ENCODE data around the gene PMM1.
"Not testable (repeated sequence)": the region's sequence is repeated elsewhere in the genome, so short reads cannot be mapped to it uniquely, and the experiment has no call there.

Gene PMM1

GRCh38 chr22:41563051-41563711 lies 26.5 kb downstream of the PMM1 start:
- Mint-ChIP-seq H3K27me3 (peaks cover 40 to 56% of the 10 kb centered on the region in 2 donors), H3K36me3 (no peaks in the 10 kb centered on the region), H3K27ac (no peak overlapping the region), H3K4me3 (no peak overlapping the region), H3K4me1 (peaks cover 0 to 7% of the 10 kb centered on the region in 2 donors), H3K9me3 (no peaks in the 10 kb centered on the region)
- ATAC-seq (replicated peaks) (no peak), DNase-seq (no peak)

- no peak for ATAC-seq (replicated peaks)
- Mint-ChIP-seq H3K4me1 (peaks cover 2 to 11% of the 10 kb centered on the region in 2 donors), H3K27ac (no peak overlapping the region), H3K4me3 (no peak overlapping the region), H3K27me3 (peaks cover 44 to 63% of the 10 kb centered on the region in 2 donors), H3K36me3 (no peaks in the 10 kb centered on the region), H3K9me3 (no peaks in the 10 kb centered on the region)
- no peak for DNase-seq
Measured at GRCh38 chr22:41562461-41562860, 27.2 kb downstream of the PMM1 start.

GRCh38 chr22:41561788-41562187 lies 27.9 kb downstream of the PMM1 start:
- H3K9me3 Mint-ChIP-seq, result no peaks in the 10 kb centered on the region
- no peak overlapping the region for H3K4me3 Mint-ChIP-seq
- H3K27me3 Mint-ChIP-seq, result peaks cover 46 to 67% of the 10 kb centered on the region in 2 donors
- H3K36me3 Mint-ChIP-seq, result no peaks in the 10 kb centered on the region
- ATAC-seq (replicated peaks), result no peak
- H3K27ac Mint-ChIP-seq, result no peak overlapping the region
- DNase-seq, result no peak
- H3K4me1 Mint-ChIP-seq, result peaks cover 2 to 12% of the 10 kb centered on the region in 2 donors

- Mint-ChIP-seq H3K27me3 (peaks cover 48 to 71% of the 10 kb centered on the region in 2 donors), H3K9me3 (no peaks in the 10 kb centered on the region), H3K4me1 (peaks cover 2 to 12% of the 10 kb centered on the region in 2 donors), H3K36me3 (no peaks in the 10 kb centered on the region), H3K4me3 (no peak overlapping the region), H3K27ac (no peak overlapping the region)
- DNase-seq (no peak), ATAC-seq (replicated peaks) (no peak)
Measured at GRCh38 chr22:41561335-41561734, 28.3 kb downstream of the PMM1 start.

- peaks cover 2 to 12% of the 10 kb centered on the region in 2 donors for H3K4me1 Mint-ChIP-seq
- no peak overlapping the region for H3K27ac Mint-ChIP-seq
- no peak overlapping the region for H3K4me3 Mint-ChIP-seq
- no peaks in the 10 kb centered on the region for H3K9me3 Mint-ChIP-seq
- ATAC-seq (replicated peaks), result no peak
- no peak for DNase-seq
- no peaks in the 10 kb centered on the region for H3K36me3 Mint-ChIP-seq
- peaks cover 50 to 70% of the 10 kb centered on the region in 2 donors for H3K27me3 Mint-ChIP-seq
Measured at GRCh38 chr22:41560095-41560471, 29.6 kb downstream of the PMM1 start.

GRCh38 chr22:41558241-41558630 lies 31.4 kb downstream of the PMM1 start:
- not testable (repeated sequence) for H3K36me3 Mint-ChIP-seq

GRCh38 chr22:41557401-41558240 lies 32.0 kb downstream of the PMM1 start:
- Mint-ChIP-seq H3K27me3 (peaks cover 49 to 69% of the 10 kb centered on the region in 2 donors), H3K9me3 (no peaks in the 10 kb centered on the region), H3K4me1 (peaks cover 2 to 12% of the 10 kb centered on the region in 2 donors), H3K27ac (no peak overlapping the region), H3K36me3 (no peaks in the 10 kb centered on the region), H3K4me3 (no peak overlapping the region)
- ATAC-seq (replicated peaks) (peak in 1 of 2 donors; percentile 31), DNase-seq (no peak)

More at GRCh38 chr22:41558241-41558630, 31.4 kb downstream of the PMM1 start:
- H3K27ac Mint-ChIP-seq; DNase-seq; H3K4me3 Mint-ChIP-seq; H3K9me3 Mint-ChIP-seq; ATAC-seq (replicated peaks): not testable (repeated sequence)
- peaks cover 2 to 12% of the 10 kb centered on the region in 2 donors for H3K4me1 Mint-ChIP-seq
- H3K27me3 Mint-ChIP-seq, result peaks cover 51 to 70% of the 10 kb centered on the region in 2 donors

- H3K27me3 Mint-ChIP-seq, result peaks cover 43 to 59% of the 10 kb centered on the region in 2 donors
- H3K4me3 Mint-ChIP-seq, result no peak overlapping the region
- no peak overlapping the region for H3K27ac Mint-ChIP-seq
- no peaks in the 10 kb centered on the region for H3K36me3 Mint-ChIP-seq
- no peaks in the 10 kb centered on the region for H3K9me3 Mint-ChIP-seq
- DNase-seq (no peak), ATAC-seq (replicated peaks) (no peak)
- peaks cover 2 to 12% of the 10 kb centered on the region in 2 donors for H3K4me1 Mint-ChIP-seq
Measured at GRCh38 chr22:41556561-41556960, 33.1 kb downstream of the PMM1 start.

- H3K27ac Mint-ChIP-seq, result no peak overlapping the region
- ATAC-seq (replicated peaks) (no peak), DNase-seq (no peak)
- no peaks in the 10 kb centered on the region for H3K9me3 Mint-ChIP-seq
- no peak overlapping the region for H3K4me3 Mint-ChIP-seq
- H3K27me3 Mint-ChIP-seq, result peaks cover 32 to 48% of the 10 kb centered on the region in 2 donors
- peaks cover 2 to 5% of the 10 kb centered on the region in 2 donors for H3K4me1 Mint-ChIP-seq
- H3K36me3 Mint-ChIP-seq, result no peaks in the 10 kb centered on the region
Measured at GRCh38 chr22:41555325-41555982, 34.2 kb downstream of the PMM1 start.

- ATAC-seq (replicated peaks), result no peak
- H3K9me3 Mint-ChIP-seq, result no peaks in the 10 kb centered on the region
- H3K4me3 Mint-ChIP-seq, result no peak overlapping the region
- no peaks in the 10 kb centered on the region for H3K36me3 Mint-ChIP-seq
- no peak overlapping the region for H3K27ac Mint-ChIP-seq
- no peak for DNase-seq
- H3K4me1 Mint-ChIP-seq, result no peaks in the 10 kb centered on the region
- H3K27me3 Mint-ChIP-seq, result peaks cover 16 to 25% of the 10 kb centered on the region in 2 donors
Measured at GRCh38 chr22:41551877-41552582, 37.6 kb downstream of the PMM1 start.

GRCh38 chr22:41550952-41551491 lies 38.6 kb downstream of the PMM1 start:
- Mint-ChIP-seq H3K27me3 (peaks cover 12 to 15% of the 10 kb centered on the region in 2 donors), H3K27ac (no peak overlapping the region), H3K4me1 (no peaks in the 10 kb centered on the region), H3K4me3 (no peak overlapping the region), H3K36me3 (no peaks in the 10 kb centered on the region), H3K9me3 (no peaks in the 10 kb centered on the region)
- ATAC-seq (replicated peaks) (no peak), DNase-seq (no peak)

- H3K9me3 Mint-ChIP-seq, result no peaks in the 10 kb centered on the region
- peaks cover 12 to 15% of the 10 kb centered on the region in 2 donors for H3K27me3 Mint-ChIP-seq
- ATAC-seq (replicated peaks) (no peak), DNase-seq (no peak)
- peaks cover 8 to 16% of the 10 kb centered on the region in 2 donors for H3K4me1 Mint-ChIP-seq
- no peak overlapping the region for H3K4me3 Mint-ChIP-seq
- H3K27ac Mint-ChIP-seq, result peak overlapping the region; percentile 27
- peaks cover 2 to 5% of the 10 kb centered on the region in 2 donors for H3K36me3 Mint-ChIP-seq
Measured at GRCh38 chr22:41548830-41549211, 40.8 kb downstream of the PMM1 start.

- ATAC-seq (replicated peaks) (peak; percentile 39 to 52), DNase-seq (peak; percentile 28)
- peak overlapping the region; percentile 97 for H3K27ac Mint-ChIP-seq
Measured at GRCh38 chr22:41544671-41545476, 44.8 kb downstream of the PMM1 start.

More at GRCh38 chr22:41544671-41545476, 44.8 kb downstream of the PMM1 start:
- peaks cover 31 to 56% of the 10 kb centered on the region in 2 donors for H3K4me1 Mint-ChIP-seq
- H3K27me3 Mint-ChIP-seq, result peaks cover 0 to 4% of the 10 kb centered on the region in 2 donors
- H3K36me3 Mint-ChIP-seq, result peaks cover 12 to 25% of the 10 kb centered on the region in 2 donors
- no peaks in the 10 kb centered on the region for H3K9me3 Mint-ChIP-seq
- H3K4me3 Mint-ChIP-seq, result peak overlapping the region; percentile 97

Measured in stimulated activated naive B cell treated with anti-CD40 and anti-IgM and Interleukin-4, amounts not matched to agents 10 μg/mL and 1 μg/mL and 100 μg/mL, for 72 hours (primary cell).